GM20000 (cell line): Measurements from ENCODE around the gene SORT1.

ENCODE experiments used
- DNase-seq: peaks from one replicate; pipeline ENCODE4 v3.0.0; 2012; ENCODE audit warnings: low spot score
- CTCF ChIP-seq: IDR thresholded peaks from 2 replicates; pipeline ENCODE4 v1.5.1; 2012; ENCODE audit warnings: mild to moderate bottlenecking, control low read depth; ENCODE audit errors: extremely low read depth, missing control alignments

SORT1 gene

GRCh38 chr1:109327285-109327684 lies 70.4 kb downstream of the SORT1 start:
- DNase-seq, result no peak
- TF ChIP-seq CTCF, result no peak

DNA sequence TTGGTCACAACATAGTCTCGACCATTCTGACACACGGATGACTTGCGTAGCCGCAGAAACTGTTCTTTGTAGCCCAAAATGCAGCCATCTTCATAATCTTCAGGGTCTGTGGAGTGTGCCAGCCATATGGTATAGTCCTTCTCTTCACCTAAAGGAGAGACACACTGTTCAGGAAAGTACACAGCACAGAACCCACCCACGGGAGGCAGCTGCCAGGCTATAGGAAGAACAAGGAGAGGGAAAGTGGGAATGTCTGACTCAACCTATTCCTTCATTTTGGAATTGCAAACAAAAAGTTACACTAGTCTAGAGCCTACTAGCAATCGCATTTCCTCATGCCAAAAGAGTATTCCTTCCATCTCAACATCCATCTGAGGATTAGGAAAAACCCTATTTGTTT lies 74.7 kb downstream of the SORT1 start:
- DNase-seq, result no peak
- TF ChIP-seq CTCF, result no peak

DNA sequence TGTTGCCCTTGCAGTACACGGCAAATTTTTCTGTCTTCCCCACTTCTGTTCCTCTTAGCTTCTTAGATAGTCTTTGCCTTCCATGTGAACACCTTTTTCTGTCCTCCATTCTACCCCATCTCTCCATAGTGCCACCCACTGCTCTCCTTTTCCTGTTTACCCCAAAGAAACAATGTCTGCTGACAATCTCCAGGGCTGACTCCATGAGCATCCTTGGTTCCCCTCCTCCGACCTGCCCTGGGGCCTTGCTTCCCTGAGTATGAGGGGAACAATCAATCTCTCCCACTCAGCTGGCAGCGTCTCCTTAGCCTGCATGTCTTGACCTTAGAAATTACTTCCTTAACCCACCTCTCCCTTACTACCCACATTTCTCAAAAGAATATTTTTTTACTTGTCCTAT lies 78.6 kb downstream of the SORT1 start:
- TF ChIP-seq CTCF, result no peak
- no peak for DNase-seq

- TF ChIP-seq CTCF, result no peak
Observed at GRCh38 chr1:109316506-109316905, 81.2 kb downstream of the SORT1 start.

DNA sequence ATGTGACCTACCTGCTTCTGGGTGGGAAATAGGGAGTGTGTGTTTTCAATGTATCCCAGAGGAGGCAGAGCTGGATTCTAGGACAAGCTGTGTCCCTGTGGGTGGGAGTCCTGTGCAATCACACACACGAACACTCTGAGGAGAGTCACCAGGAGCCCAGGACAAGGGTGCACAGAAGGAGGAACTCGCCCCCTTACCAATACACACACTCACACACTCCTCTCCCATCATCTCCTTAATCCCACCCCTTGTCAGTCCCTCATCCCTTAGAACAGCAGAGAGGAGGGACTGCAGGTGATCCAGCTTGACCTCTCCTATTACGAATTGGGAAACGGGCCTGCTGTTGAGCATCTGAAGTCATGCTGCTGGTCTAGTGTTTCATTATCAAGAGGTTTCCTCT lies 82.4 kb downstream of the SORT1 start:
- DNase-seq, result no peak
- no peak for TF ChIP-seq CTCF

More at GRCh38 chr1:109316506-109316905, 81.2 kb downstream of the SORT1 start:
- no peak for DNase-seq

- DNase-seq, result no peak
- no peak for TF ChIP-seq CTCF
Observed at GRCh38 chr1:109314795-109315194, 82.9 kb downstream of the SORT1 start.

DNA sequence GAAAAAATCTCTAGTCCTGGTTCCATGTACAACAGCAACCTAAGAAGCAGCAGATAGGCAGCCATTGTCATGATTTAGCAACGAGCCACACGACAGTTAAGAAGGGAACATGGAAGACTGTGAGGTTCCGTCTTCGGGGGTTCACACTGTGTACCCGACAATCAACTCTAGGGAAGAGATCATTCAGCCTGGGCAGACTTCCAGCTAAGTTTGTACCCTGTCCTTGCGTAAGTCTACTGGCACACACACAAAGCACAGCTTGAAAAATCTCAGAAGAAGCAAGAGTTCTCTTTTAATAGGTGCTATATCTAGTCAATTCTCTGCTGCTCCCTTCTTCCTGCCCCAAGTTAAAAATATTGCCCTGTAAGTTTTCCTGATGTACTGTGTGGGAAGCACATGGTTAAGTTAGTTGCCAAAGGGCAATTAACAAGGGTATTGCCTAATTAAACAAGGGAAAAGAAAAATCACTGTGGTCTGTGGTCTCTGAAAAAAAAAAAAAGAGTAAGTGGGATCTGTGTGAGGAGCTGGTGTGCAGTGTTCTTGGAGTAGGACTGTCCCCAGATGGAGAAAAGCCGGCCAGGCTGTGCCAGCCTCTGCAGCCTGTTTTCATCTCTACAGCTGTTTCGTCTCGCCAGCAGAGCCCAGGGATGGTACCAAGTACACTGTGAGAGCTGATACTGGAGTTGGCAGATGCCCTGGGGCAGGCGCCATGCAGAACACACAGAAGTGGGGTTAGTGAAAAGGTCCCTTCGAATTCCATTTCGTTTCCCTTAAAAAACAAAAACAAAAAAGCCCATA lies 84.5 kb downstream of the SORT1 start:
- no peak for DNase-seq
- no peak for TF ChIP-seq CTCF
